ENCODE measurements around the gene IMPA2.

DNA sequence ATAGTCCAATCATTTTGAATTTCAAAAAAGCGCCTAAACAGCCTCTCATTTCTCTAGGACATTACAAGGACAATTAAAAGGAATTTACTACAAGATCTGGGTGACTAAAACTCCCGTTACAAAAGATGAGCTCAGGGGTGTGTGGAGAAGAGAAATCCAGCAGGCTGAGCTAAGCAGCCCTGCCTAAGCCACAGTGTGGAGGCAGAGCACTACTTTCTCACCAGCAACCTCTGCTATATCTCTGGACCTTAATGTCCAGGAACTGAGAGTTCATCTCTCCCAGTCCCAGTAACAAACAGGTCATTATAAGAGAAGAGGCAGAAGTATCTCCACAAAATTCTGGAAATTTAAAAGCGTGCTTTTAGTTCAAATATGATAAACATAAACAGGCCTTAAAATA lies 93.4 kb downstream of the IMPA2 start:
- TF ChIP-seq POLR2A (IDR thresholded peaks at IDR 0.05), result no peak
- TF ChIP-seq, protein P1, sequence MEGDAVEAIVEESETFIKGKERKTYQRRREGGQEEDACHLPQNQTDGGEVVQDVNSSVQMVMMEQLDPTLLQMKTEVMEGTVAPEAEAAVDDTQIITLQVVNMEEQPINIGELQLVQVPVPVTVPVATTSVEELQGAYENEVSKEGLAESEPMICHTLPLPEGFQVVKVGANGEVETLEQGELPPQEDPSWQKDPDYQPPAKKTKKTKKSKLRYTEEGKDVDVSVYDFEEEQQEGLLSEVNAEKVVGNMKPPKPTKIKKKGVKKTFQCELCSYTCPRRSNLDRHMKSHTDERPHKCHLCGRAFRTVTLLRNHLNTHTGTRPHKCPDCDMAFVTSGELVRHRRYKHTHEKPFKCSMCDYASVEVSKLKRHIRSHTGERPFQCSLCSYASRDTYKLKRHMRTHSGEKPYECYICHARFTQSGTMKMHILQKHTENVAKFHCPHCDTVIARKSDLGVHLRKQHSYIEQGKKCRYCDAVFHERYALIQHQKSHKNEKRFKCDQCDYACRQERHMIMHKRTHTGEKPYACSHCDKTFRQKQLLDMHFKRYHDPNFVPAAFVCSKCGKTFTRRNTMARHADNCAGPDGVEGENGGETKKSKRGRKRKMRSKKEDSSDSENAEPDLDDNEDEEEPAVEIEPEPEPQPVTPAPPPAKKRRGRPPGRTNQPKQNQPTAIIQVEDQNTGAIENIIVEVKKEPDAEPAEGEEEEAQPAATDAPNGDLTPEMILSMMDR (IDR thresholded peaks at IDR 0.05), result no peak

Measured in right lobe of liver (tissue), 4 donors.